Effector CD4-positive, alpha-beta T cell (primary cell): ENCODE data around the gene TTC34.
"Not testable (repeated sequence)": the region's sequence is repeated elsewhere in the genome, so short reads cannot be mapped to it uniquely, and the experiment has no call there.

Experiments
- DNase-seq: peaks from one replicate; pipeline ENCODE4 v3.0.0-alpha.2; 2020

TTC34 gene

GRCh38 chr1:2759433-2759832, 42.1 kb downstream of the TTC34 start:
- not testable (repeated sequence) for DNase-seq

- not testable (repeated sequence) for DNase-seq
These were observed 44.0 kb downstream of the TTC34 start for GRCh38 chr1:2757519-2757918.

GRCh38 chr1:2755426-2755825, 46.1 kb downstream of the TTC34 start:
- not testable (repeated sequence) for DNase-seq

GRCh38 chr1:2754597-2754996, 46.9 kb downstream of the TTC34 start:
- DNase-seq = not testable (repeated sequence)

- DNase-seq = not testable (repeated sequence)
These were observed 49.0 kb downstream of the TTC34 start for GRCh38 chr1:2752503-2752902.

GRCh38 chr1:2751866-2752265, 49.6 kb downstream of the TTC34 start:
- DNase-seq = not testable (repeated sequence)

- DNase-seq = not testable (repeated sequence)
These were observed 50.4 kb downstream of the TTC34 start for GRCh38 chr1:2750766-2751730.

- not testable (repeated sequence) for DNase-seq
These were observed 51.3 kb downstream of the TTC34 start for GRCh38 chr1:2750041-2750680.

GRCh38 chr1:2748626-2749025, 52.9 kb downstream of the TTC34 start:
- DNase-seq = not testable (repeated sequence)

GRCh38 chr1:2694796-2695195, 106.7 kb downstream of the TTC34 start:
- not testable (repeated sequence) for DNase-seq

GRCh38 chr1:2690180-2690579, 111.3 kb downstream of the TTC34 start:
- not testable (repeated sequence) for DNase-seq

- not testable (repeated sequence) for DNase-seq
These were observed 113.2 kb downstream of the TTC34 start for GRCh38 chr1:2688336-2688665.

- DNase-seq = not testable (repeated sequence)
These were observed 113.7 kb downstream of the TTC34 start for GRCh38 chr1:2687638-2688335.

GRCh38 chr1:2687174-2687591, 114.3 kb downstream of the TTC34 start:
- not testable (repeated sequence) for DNase-seq

- not testable (repeated sequence) for DNase-seq
These were observed 115.2 kb downstream of the TTC34 start for GRCh38 chr1:2686091-2686863.

GRCh38 chr1:2685671-2686070, 115.8 kb downstream of the TTC34 start:
- DNase-seq = not testable (repeated sequence)

GRCh38 chr1:2684878-2685277, 116.6 kb downstream of the TTC34 start:
- DNase-seq = not testable (repeated sequence)

- DNase-seq = not testable (repeated sequence)
These were observed 117.5 kb downstream of the TTC34 start for GRCh38 chr1:2684000-2684399.

- DNase-seq = not testable (repeated sequence)
These were observed 118.2 kb downstream of the TTC34 start for GRCh38 chr1:2683321-2683741.

- not testable (repeated sequence) for DNase-seq
These were observed 118.6 kb downstream of the TTC34 start for GRCh38 chr1:2682879-2683278.

GRCh38 chr1:2676726-2677125, 124.8 kb downstream of the TTC34 start:
- DNase-seq = not testable (repeated sequence)

- DNase-seq = not testable (repeated sequence)
These were observed 129.8 kb downstream of the TTC34 start for GRCh38 chr1:2671656-2672055.
